Measurements from ENCODE around the gene SPP2. TPM values are rescaled to one million over a fixed set of nuclear protein-coding genes. Genes with fewer than 3 reads are reported as not detected.

The SPP2 gene
- total RNA-seq, 1 experiment from 2014 or later: not detected

DNA sequence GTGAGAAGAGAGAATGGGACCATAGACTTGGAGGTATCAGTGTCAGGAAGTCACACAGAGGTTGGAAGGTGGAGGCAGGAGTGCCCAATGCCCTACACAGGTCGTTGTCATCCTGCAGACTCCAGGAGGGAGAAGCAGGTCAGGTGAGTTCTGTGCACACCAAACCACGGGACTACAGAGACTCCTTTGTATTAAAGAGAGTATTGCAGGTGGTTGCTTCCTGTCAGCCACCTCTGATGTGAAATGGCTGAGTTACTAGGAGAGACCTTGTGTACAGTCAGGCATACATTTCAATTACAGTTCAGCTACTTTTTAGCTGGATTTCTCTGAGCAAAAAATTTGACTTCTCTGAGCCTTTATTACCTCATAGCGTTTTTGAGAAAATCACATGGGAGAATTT is 51.6 kb downstream of the SPP2 start:
- Histone ChIP-seq H3K27me3 (ENCODE audit: control insufficient read depth, insufficient read depth, low read length) (no peaks in the 10 kb centered on the region), H3K4me1 (ENCODE audit: control insufficient read depth, insufficient read depth, low read length) (no peaks in the 10 kb centered on the region), H3K4me3 (ENCODE audit: low read depth in 2 of 2, low read length in 2 of 2) (no peak overlapping the region), H3K36me3 (ENCODE audit: control insufficient read depth, insufficient read depth, low read length) (no peaks in the 10 kb centered on the region), H3K27ac (ENCODE audit: low read length) (no peak overlapping the region; the same call in 1 of the 2 replicates), H3K9me3 (ENCODE audit: control insufficient read depth, insufficient read depth, low read depth, low read length) (no peaks in the 10 kb centered on the region)
- DNase-seq (ENCODE audit: low read depth, low spot score): no peak
- intact Hi-C loops (cut with micrococcal nuclease; ENCODE audit: unreplicated experiment): no loop called here
- POLR2A ChIA-PET: no interaction called here
- TF ChIP-seq TCF7L2 (IDR thresholded peaks at IDR 0.05; ENCODE audit: low read depth, low read length): no peak
- TF ChIP-seq POLR2AphosphoS5 (IDR thresholded peaks at IDR 0.05; ENCODE audit: low read depth, low read length): no peak
- TF ChIP-seq SIN3A (IDR thresholded peaks at IDR 0.05; ENCODE audit: borderline replicate concordance, insufficient read depth, low read depth, low read length): no peak
- TF ChIP-seq, protein P1, sequence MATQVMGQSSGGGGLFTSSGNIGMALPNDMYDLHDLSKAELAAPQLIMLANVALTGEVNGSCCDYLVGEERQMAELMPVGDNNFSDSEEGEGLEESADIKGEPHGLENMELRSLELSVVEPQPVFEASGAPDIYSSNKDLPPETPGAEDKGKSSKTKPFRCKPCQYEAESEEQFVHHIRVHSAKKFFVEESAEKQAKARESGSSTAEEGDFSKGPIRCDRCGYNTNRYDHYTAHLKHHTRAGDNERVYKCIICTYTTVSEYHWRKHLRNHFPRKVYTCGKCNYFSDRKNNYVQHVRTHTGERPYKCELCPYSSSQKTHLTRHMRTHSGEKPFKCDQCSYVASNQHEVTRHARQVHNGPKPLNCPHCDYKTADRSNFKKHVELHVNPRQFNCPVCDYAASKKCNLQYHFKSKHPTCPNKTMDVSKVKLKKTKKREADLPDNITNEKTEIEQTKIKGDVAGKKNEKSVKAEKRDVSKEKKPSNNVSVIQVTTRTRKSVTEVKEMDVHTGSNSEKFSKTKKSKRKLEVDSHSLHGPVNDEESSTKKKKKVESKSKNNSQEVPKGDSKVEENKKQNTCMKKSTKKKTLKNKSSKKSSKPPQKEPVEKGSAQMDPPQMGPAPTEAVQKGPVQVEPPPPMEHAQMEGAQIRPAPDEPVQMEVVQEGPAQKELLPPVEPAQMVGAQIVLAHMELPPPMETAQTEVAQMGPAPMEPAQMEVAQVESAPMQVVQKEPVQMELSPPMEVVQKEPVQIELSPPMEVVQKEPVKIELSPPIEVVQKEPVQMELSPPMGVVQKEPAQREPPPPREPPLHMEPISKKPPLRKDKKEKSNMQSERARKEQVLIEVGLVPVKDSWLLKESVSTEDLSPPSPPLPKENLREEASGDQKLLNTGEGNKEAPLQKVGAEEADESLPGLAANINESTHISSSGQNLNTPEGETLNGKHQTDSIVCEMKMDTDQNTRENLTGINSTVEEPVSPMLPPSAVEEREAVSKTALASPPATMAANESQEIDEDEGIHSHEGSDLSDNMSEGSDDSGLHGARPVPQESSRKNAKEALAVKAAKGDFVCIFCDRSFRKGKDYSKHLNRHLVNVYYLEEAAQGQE (IDR thresholded peaks at IDR 0.05; ENCODE audit: insufficient read depth in 1 of 2, low read depth in 2 of 2, low read length in 1 of 2): no peak
- TF ChIP-seq, protein P2, sequence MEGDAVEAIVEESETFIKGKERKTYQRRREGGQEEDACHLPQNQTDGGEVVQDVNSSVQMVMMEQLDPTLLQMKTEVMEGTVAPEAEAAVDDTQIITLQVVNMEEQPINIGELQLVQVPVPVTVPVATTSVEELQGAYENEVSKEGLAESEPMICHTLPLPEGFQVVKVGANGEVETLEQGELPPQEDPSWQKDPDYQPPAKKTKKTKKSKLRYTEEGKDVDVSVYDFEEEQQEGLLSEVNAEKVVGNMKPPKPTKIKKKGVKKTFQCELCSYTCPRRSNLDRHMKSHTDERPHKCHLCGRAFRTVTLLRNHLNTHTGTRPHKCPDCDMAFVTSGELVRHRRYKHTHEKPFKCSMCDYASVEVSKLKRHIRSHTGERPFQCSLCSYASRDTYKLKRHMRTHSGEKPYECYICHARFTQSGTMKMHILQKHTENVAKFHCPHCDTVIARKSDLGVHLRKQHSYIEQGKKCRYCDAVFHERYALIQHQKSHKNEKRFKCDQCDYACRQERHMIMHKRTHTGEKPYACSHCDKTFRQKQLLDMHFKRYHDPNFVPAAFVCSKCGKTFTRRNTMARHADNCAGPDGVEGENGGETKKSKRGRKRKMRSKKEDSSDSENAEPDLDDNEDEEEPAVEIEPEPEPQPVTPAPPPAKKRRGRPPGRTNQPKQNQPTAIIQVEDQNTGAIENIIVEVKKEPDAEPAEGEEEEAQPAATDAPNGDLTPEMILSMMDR (IDR thresholded peaks at IDR 0.05): no peak
- no TSS peak for BruUV-seq (replicated peaks)
- in situ Hi-C loops (cut with HindIII; ENCODE audit: low pct_unique_long_range_greater_than_20kb, low sequenced_read_pairs): no loop called here
- ATAC-seq: no peak
- CTCF ChIA-PET: no interaction called here

DNA sequence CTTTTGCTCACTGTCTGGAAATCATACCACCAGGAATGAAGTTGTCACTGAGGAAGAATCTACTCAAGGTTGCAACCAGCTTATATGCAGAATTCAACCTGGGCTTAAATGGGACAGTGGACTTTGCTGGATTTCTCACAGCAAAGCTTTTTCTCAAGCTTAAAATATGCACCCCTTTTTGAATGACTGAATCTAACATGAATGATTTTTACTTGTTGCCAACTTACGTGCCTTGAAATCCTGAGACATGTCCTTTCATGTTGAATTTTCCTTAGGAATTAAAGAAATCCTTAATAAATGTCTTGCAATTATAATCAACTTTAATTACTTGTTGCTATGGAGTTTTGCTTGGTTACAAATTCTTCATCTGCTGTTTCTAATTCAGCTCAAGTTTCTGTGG is 57.4 kb downstream of the SPP2 start:
- ATAC-seq: no peak
- ChIA-PET CTCF (interaction anchor here (0.7 kb wide), 1 partner anchor 82 kb away, joined by 3 read pairs; no protein-coding TSS in a partner anchor), POLR2A (no interaction called here)
- Histone ChIP-seq H3K36me3 (ENCODE audit: control insufficient read depth, insufficient read depth, low read length) (no peaks in the 10 kb centered on the region), H3K4me3 (ENCODE audit: low read depth in 2 of 2, low read length in 2 of 2) (no peak overlapping the region), H3K4me1 (ENCODE audit: control insufficient read depth, insufficient read depth, low read length) (no peaks in the 10 kb centered on the region), H3K27me3 (ENCODE audit: control insufficient read depth, insufficient read depth, low read length) (no peaks in the 10 kb centered on the region), H3K9me3 (ENCODE audit: control insufficient read depth, insufficient read depth, low read depth, low read length) (no peaks in the 10 kb centered on the region), H3K27ac (ENCODE audit: low read length) (no peak overlapping the region)
- BruUV-seq (replicated peaks): no TSS peak
- TF ChIP-seq SIN3A (IDR thresholded peaks at IDR 0.05; ENCODE audit: borderline replicate concordance, insufficient read depth, low read depth, low read length): no peak
- no peak for TF ChIP-seq TCF7L2 (IDR thresholded peaks at IDR 0.05; ENCODE audit: low read depth, low read length)
- no peak for TF ChIP-seq POLR2AphosphoS5 (IDR thresholded peaks at IDR 0.05; ENCODE audit: low read depth, low read length)
- TF ChIP-seq, protein P2 (IDR thresholded peaks at IDR 0.05): no peak
- TF ChIP-seq, protein P1 (IDR thresholded peaks at IDR 0.05; ENCODE audit: insufficient read depth in 1 of 2, low read depth in 2 of 2, low read length in 1 of 2): no peak
- intact Hi-C loops (cut with micrococcal nuclease; ENCODE audit: unreplicated experiment) (no loop called here), in situ Hi-C loops (cut with HindIII; ENCODE audit: low pct_unique_long_range_greater_than_20kb, low sequenced_read_pairs) (no loop called here)
- DNase-seq (ENCODE audit: low read depth, low spot score): no peak
